Superior temporal gyrus (tissue), 1 donor: ENCODE measurements around the gene PPP6R1.
A peak's percentile ranks its signal among the peaks of the same experiment; 100 is the strongest.

Experiments
- DNase-seq: peaks from one replicate; pipeline ENCODE4 v3.0.0-alpha.2; 2016; ENCODE audit errors: extremely low spot score

The PPP6R1 gene

DNA sequence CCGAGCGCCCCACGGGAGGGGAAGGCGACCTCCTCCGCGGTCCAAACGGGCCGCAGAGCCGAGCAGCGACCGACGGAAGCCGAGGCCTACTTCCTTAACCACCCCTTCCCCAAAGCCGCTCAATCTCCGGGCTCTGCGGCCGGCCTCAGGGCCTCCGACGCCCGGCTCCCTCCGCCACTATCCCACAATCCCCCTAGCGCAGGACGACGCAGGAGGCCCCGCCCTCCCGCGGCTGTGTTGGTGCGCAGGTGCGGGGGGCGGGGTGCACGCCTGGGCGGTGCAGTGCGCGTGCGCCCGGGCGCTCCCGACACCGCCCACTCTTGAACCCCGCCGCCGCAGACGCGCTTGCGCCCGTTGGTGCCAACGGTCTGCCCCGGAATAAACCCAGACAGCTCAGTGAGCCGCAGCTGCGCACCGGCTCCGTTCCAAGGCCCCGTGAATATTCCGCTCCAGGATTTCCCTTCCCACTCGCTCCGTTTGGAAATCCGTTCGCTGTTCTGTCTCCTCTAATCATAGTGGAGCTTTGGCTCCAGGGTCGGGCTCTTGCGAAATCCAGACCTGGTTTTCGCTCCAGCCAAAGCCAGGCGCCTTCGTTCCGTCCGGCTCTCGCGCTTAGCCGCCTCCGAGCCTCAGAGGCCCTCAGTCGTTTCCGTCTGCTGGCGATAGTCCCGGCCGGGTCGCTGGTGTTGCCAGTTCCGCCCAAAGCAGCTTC lies at the start of gene PPP6R1:
PPP6R1 (minus strand) TSS at position 190 of the 712 bp plus-strand sequence. CDS start 11,914 bp downstream, outside the sequence.
- DNase-seq, result peak; percentile 99

DNA sequence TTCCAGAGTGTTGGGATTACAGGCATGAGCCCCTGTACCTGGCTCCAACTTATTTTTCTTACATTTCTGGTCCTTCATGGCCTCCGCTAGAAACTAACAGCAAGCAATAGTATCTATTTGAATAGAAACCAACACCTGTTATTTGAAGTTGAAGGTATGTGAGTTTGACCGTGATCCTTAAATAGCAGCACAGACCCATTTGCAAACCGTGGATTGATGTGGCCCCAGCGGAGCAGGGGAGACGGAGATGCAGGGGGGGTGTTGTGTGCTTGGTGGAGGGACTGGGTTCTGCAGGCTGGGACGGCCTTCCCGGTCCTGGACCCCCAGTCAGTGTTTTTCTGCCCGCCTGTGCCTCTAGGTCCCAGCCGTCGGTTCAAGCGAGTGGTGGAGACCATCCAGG lies 49.5 kb upstream of the PPP6R1 start:
- no peak for DNase-seq

GRCh38 chr19:55306712-55307111 lies 47.9 kb upstream of the PPP6R1 start:
- no peak for DNase-seq

GRCh38 chr19:55305983-55306562 lies 47.3 kb upstream of the PPP6R1 start:
- no peak for DNase-seq

GRCh38 chr19:55305491-55305890 lies 46.7 kb upstream of the PPP6R1 start:
- peak; percentile 22 for DNase-seq

DNA sequence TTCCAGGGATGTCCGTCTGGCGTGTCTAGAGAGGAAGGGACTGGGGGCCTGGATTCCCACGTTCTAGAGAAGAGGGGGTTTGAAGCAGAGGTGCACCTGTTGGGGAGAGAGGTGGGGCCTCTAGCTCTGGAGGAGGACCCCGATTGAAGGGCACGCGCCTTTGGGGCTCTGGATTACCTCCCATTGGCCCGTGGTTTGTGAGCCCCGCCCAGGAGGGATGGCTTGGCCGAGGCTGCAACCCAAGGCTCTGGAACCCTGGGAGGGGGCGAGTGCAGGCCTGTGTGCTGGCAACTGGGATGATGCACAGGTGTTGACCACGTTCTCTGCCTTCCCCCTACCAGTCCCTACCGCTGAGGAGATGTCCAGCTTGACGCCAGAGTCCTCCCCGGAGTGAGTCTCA lies 46.2 kb upstream of the PPP6R1 start:
- DNase-seq, result no peak

DNA sequence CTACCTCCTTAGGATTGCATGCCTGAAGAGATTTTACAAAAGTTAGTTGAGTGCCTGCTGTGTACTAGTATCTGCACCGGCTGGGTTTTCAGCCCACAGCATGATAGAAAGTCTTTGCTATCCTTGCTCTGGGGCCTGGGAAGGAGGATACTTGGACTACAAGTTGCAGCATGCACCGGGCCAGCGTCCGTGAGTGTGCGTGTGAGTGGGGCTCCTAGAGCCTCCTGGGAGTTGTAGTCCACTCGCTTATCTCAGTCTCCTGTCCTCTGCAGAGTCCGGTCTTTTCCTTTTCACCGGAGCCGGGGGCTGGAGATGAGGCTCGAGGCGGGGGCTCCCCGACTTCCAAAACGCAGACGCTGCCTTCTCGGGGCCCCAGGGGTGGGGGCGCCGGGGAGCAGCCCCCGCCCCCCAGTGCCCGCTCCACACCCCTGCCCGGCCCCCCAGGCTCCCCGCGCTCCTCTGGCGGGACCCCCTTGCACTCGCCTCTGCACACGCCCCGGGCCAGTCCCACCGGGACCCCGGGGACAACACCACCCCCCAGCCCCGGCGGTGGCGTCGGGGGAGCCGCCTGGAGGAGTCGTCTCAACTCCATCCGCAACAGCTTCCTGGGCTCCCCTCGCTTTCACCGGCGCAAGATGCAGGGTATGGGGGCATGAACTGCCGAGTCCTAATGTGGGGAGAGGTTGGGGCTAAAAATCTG lies 45.6 kb upstream of the PPP6R1 start:
- DNase-seq, result no peak

DNA sequence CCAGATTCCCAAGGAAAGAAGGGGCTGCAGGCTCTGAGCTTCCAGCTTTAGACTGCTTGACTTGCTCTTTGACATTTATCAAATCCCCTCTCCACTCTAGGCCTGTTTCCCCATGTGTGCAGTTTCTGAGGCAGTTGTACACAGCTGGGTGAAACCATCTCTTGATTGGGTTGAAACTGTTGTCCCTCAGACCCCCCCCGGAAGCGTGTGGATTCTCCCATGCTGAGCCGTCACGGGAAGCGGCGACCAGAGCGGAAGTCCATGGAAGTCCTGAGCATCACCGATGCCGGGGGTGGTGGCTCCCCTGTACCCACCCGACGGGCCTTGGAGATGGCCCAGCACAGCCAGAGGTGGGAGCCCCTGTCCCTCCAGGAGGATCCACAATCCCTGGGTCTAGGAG lies 44.7 kb upstream of the PPP6R1 start:
- DNase-seq, result no peak

DNA sequence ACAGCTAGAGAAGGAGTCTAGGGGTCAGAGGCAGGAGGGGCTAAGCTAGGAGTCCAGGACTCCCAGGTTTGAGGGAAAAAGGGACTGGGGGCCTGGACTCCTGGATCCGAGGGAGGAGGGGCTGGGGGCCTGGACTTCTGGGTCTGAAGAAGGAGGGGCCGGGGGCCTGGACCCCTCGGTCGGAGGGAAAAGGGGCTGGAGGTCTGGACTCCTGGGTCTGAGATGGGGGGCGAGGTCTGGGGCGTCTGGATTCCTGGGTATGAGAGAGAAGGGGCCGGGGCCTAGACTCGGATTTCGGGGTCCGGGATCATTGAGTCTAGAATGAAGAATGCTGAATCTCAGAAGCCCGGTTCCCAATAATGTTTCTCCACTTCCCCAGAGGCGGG lies 43.5 kb upstream of the PPP6R1 start:
- DNase-seq, result no peak

DNA sequence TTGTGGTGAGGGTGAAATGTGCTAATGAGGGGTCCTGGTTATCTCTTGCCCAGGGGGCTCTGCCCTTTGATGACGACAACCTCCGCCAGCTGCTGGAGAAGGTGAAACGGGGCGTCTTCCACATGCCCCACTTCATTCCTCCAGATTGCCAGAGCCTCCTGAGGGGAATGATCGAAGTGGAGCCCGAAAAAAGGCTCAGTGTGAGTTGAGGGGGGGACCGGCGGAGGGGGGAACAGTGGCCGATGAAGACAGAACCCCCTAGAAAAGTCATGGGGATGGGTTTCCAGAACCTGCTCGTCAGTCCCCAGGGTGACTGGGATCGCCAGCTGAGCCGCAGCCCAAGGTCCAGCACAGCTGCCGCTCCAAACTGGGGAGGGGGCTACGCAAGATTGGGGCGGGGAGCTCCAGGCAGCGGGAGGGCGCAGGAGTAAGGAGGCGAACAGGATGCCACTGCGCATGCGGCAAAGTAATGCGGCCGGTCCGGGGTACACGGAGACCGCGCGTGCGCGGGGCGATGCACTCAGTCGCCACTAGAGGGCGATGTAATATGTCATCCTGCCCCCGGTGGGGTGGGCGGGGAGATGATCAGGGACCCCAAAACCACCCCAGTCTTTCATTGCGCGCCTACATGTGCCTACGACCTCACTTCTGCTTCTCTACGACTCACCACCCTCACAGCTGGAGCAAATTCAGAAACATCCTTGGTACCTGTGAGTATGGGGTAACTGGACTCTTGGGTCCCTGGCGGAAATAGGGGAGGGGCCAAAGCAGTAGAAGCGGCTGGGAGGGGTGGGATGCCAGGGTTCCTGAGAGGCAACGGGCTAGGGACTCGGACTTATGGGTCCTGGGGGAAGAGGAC lies 42.9 kb upstream of the PPP6R1 start:
- DNase-seq, result peak; percentile 89

- peak; percentile 78 for DNase-seq
These were observed 42.2 kb upstream of the PPP6R1 start for GRCh38 chr19:55300886-55301458.

DNA sequence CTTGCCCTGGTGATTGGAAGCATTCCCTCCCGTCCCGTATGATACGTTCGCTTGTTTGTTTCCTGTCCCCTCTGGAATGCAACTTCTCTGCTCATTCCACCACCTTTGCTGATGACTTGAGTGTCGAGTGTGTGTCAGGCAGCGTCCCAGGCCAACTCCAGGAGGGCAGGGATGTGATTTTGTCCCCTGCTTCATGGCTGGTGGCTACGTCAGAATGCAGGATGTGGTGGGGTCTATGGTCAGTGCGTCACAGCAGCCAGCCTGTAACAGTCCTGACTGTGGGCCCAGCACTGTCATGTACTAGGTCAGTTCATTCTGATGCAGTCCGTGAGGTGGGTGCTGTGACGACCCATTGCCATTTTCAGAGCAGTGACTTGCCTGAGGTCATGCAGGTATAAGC lies 41.2 kb upstream of the PPP6R1 start:
- no peak for DNase-seq

DNA sequence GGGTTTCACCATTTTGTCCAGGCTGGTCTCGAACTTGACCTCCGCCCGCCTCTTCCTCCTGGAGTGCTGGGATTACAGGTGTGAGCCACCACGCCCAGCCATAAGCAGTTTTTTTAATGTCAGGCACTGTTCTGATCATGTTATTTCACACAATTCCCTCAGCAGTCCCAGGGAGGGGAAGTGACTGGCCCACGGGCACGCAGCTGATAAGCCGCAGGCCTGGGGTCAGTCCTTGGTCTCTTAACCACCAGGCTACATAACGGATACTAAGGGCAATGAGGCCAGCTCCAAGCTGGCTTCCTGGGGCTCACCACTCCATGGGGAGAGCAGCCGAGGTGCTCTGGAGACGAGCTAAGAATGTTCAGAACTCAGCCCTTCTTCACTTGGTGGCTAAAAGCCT lies 38.5 kb upstream of the PPP6R1 start:
- DNase-seq, result no peak

DNA sequence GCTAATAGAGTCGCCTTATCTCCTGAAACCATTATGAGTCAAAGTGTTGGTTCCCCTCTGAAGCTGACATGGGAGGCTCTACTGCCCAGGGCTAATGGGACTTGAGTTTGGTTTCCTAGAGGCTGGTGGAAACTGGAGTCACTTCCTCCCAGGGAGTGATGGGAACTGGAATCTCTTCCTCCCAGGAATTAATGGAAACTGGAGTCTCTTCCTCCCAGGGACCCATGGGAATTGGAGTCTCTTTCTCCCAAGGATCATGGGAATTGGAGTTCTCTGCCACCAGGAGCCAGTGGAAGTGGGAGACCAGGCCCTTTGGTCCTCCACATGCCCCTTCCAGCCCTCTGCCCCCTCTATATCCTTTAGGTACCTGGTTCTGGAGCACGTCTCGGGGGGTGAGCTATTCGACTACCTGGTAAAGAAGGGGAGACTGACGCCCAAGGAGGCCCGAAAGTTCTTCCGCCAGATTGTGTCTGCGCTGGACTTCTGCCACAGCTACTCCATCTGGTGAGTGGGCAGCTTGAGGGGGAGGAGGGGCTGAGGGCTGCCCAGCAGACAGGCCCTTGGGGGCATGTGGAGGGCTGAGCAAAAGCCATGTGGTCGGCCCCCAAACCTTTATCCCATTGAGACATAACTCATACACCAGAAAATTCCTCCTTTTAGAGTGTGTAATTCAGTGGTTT lies 30.4 kb upstream of the PPP6R1 start:
- peak; percentile 55 for DNase-seq

GRCh38 chr19:55287361-55288079 lies 28.7 kb upstream of the PPP6R1 start:
- DNase-seq, result peak; percentile 95

DNA sequence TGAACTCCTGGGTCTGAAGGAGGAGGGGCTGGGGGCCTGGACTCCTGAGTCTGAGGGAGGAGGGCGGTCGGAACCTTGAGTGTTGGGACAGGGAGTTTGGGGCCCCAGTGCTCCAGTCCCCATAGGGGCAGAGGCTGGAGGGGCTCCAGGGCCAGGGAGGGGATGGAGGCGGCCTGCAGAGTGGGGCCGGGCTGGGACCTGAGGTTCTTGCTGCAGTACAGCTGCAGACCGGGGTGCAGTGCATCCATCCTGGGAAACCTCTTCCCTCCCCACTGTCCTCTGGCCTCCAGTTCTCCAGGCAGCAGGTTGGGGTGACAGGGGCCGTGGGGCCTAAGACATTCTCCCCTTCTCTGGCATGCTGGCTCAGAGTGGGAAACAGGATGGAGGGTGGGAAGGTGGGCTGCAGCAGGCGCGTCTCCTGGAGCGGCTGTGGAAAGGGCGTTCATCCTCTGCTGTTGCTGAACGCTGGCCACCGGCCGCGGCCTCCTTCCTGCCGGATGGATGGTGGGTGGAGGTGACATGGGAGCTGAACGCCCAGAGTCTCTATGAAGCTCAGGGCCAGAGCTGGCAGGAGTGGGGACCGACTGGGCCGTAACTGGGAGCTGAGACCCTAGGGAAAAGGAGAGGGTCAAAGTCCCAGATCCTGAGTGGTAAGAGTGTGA lies 26.5 kb upstream of the PPP6R1 start:
- peak; percentile 29 for DNase-seq

DNA sequence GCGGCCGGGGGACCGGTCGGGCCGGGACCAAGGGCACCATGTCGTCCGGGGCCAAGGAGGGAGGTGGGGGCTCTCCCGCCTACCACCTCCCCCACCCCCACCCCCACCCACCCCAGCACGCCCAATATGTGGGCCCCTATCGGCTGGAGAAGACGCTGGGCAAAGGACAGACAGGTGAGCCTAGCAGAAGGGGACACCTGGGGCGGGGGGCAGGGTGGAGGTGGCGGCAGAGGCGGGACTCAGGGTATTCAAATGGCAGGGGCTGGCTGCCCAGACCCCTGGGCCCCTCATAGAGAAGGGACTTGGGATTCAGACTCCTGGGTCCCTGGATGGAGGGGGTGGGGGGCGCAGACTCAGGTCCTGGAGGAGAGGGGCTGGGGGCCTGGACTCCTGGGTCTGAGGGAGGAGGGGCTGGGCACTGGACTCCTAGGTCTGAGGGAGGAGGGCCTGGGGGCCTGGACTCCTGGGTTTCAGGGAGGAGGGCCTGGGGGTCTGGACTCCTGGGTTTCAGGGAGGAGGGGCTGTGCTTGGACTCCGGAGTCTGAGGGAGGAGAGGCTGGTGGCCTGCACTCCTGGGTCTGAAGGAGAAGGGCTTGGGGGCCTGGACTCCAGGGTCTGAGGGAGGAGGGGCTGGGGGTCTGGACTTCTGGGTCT lies 25.7 kb upstream of the PPP6R1 start:
- DNase-seq, result no peak

DNA sequence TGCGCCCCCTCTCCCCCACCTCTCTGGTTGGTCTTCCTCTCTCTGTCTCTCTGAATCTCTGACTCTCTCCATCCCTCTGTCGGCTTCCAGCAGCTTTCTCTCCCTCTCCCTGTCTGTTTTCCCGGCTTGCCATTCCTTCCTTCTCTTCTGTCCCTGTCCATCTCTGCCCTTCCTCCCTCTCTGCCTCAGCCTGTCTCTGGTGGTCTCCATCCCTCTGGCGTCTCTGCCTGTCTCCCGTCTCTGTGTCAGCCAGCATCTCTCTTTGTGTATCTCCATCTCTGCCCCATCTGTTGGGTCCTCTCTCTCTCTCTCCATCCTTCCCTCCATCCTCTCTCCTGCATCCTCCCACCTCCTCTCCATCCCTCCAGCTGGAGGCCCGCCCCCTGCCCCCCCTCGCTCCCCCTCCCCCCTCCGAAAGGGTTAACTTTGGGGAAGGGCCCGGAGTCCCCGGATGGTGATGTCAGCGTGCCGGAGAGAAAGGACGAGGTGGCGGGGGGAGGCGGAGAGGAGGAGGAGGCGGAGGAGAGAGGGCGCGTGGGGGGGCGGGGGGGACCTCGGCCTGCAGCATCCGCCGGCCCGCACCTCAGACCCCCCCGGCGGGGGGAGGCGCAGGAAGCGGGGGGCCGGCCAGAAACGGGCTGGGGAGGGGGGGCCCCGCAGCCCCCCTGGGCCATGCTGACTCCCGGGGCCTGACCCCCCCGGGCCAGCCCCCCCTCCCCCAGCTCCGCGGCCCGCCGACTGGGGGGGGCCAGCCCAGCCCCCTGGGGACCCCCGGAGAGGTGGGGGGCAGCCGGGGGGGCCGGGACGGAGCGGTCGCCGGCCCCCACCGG lies 24.9 kb upstream of the PPP6R1 start, which contains the start of gene BRSK1:
BRSK1 (plus strand) TSS at position 450 of the 830 bp plus-strand sequence. CDS start 446 bp downstream, outside the sequence.
- DNase-seq, result peak; percentile 70
